SU-DHL-6 (cell line): ENCODE measurements around the gene ATP1B3.
"Not testable (repeated sequence)": the region's sequence is repeated elsewhere in the genome, so short reads cannot be mapped to it uniquely, and the experiment has no call there.

ENCODE experiments used
- H2AFZ ChIP-seq: fragments of 200-600 bp; sonication (generic); 2 replicates; pipeline ENCODE4 v1.6.1; 2014; ENCODE audit warnings: low read depth, mild to moderate bottlenecking, moderate library complexity, mixed read lengths, antibody characterized with exemption, low read length; ENCODE audit not compliant: severe bottlenecking
- H3F3A ChIP-seq: fragments of 200-600 bp; shearing (Covaris generic); 2 replicates; pipeline ENCODE4 v1.6.0; 2016; ENCODE audit warnings: antibody characterized with exemption, mild to moderate bottlenecking; ENCODE audit not compliant: insufficient read depth
- H3K27ac ChIP-seq: fragments of 200-600 bp; sonication (generic); 2 replicates; pipeline ENCODE4 v1.5.1; 2016; ENCODE audit warnings: low read depth, mild to moderate bottlenecking, low read length, moderate library complexity, mixed read lengths
- H3K27me3 ChIP-seq: fragments of 200-600 bp; sonication (generic), shearing (Covaris generic); 2 replicates; pipeline ENCODE4 v1.6.0; 2014; ENCODE audit warnings: mild to moderate bottlenecking, low read length
- H3K36me3 ChIP-seq: fragments of 200-600 bp; sonication (generic); 2 replicates; pipeline ENCODE4 v1.6.1; 2014; ENCODE audit warnings: mild to moderate bottlenecking, low read length, mixed read lengths
- H3K4me2 ChIP-seq: fragments of 300-600, 200-600 bp; shearing (Covaris generic), sonication (generic); 2 replicates; pipeline ENCODE4 v1.6.0; 2014; ENCODE audit warnings: low read length, low read depth, mild to moderate bottlenecking; ENCODE audit not compliant: poor library complexity, severe bottlenecking
- H3K4me3 ChIP-seq: fragments of 200-600 bp; sonication (generic); 2 replicates; pipeline ENCODE4 v1.5.1; 2014; ENCODE audit warnings: antibody characterized with exemption, low read length, mild to moderate bottlenecking, mixed read lengths; ENCODE audit not compliant: insufficient read depth, poor library complexity, severe bottlenecking
- H3K79me2 ChIP-seq: fragments of 200-600 bp; sonication (generic); 2 replicates; pipeline ENCODE4 v1.6.1; 2014; ENCODE audit warnings: mild to moderate bottlenecking, low read length, moderate library complexity; ENCODE audit not compliant: insufficient read depth
- H3K9ac ChIP-seq: fragments of 200-600 bp; sonication (generic); 2 replicates; pipeline ENCODE4 v1.7.0; 2014; ENCODE audit warnings: mild to moderate bottlenecking, low read length
- H3K9me2 ChIP-seq: fragments of 200-600 bp; sonication (generic); replicated peaks from 2 replicates; pipeline ENCODE4 v1.6.1; 2014; ENCODE audit warnings: low read length; ENCODE audit not compliant: insufficient read depth
- H3K9me3 ChIP-seq: fragments of 200-600 bp; sonication (generic); 2 replicates; pipeline ENCODE4 v1.6.1; 2014; ENCODE audit warnings: low read length, mixed read lengths; ENCODE audit not compliant: insufficient read depth
- H4K20me1 ChIP-seq: fragments of 200-600 bp; sonication (generic); 2 replicates; pipeline ENCODE4 v1.6.1; 2014; ENCODE audit warnings: low read depth, mild to moderate bottlenecking, antibody characterized with exemption, low read length, moderate library complexity, mixed read lengths
- CTCF ChIP-seq: fragments of 200-600 bp; sonication (generic); IDR thresholded peaks from one replicate; pipeline ENCODE4 v1.5.1; 2017; ENCODE audit warnings: antibody characterized with exemption, mild to moderate bottlenecking, low read length, moderate library complexity; ENCODE audit not compliant: insufficient read depth, poor library complexity, severe bottlenecking
- EZH2phosphoT487 ChIP-seq: fragments of 200-600 bp; sonication (generic), shearing (Covaris generic); conservative IDR thresholded peaks from 2 replicates; pipeline ENCODE4 v1.6.1; 2018; ENCODE audit warnings: mild to moderate bottlenecking, antibody characterized with exemption, low read length, moderate library complexity, mixed read lengths

The ATP1B3 gene

GRCh38 chr3:141844812-141845211 is 31.6 kb upstream of the ATP1B3 start:
- TF ChIP-seq CTCF, result no peak
- no peak for TF ChIP-seq EZH2phosphoT487
- H3K4me3 ChIP-seq, result no peak overlapping the region
- H3K9me2 ChIP-seq, result no peaks in the 10 kb centered on the region
- H3K9ac ChIP-seq, result no peak overlapping the region
- H2AFZ ChIP-seq, result no peak overlapping the region
- H3K27me3 ChIP-seq, result no peaks in the 10 kb centered on the region
- H3F3A ChIP-seq, result no peaks in the 10 kb centered on the region
- H3K79me2 ChIP-seq, result no peaks in the 10 kb centered on the region
- no peak overlapping the region for H3K4me2 ChIP-seq
- H3K9me3 ChIP-seq, result no peaks in the 10 kb centered on the region
- H3K27ac ChIP-seq, result no peak overlapping the region
- H4K20me1 ChIP-seq, result no peaks in the 10 kb centered on the region
- H3K36me3 ChIP-seq, result no peaks in the 10 kb centered on the region

DNA sequence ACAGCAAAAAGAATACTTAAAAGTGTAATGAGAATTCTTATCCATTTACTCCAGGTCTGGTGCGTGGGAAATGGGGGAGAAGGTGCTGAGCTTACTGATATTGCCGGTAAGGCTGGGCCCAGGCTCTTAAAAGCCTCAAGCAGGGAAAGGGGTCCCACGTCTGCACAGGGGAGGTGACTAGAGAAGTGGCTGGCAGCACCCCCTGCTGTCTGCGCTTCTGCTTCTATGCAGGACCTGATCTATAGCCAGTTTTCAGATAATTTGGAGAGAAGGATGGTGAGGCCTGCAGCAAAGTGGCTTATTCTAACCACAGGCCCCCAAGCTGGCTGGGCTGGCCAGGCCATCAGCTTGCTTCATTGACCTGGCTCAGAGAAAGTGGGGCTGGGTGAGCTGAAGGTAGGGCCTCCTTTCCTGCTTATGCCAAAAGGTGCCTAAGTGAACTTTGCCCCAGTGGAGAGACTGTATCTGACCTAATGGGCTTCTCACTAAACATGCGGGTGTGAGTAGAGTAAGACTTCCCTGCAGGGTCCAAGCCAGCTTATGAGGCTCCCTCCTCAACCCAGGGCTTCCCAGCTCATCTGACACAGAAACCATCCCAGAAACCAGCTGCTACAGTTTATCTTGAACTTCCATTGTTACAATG is 30.9 kb upstream of the ATP1B3 start:
- Histone ChIP-seq H3K4me3 (no peak overlapping the region), H4K20me1 (no peaks in the 10 kb centered on the region), H3F3A (no peaks in the 10 kb centered on the region), H3K27ac (no peak overlapping the region), H3K79me2 (no peaks in the 10 kb centered on the region), H3K9ac (no peak overlapping the region), H3K9me2 (no peaks in the 10 kb centered on the region), H3K27me3 (no peaks in the 10 kb centered on the region), H3K9me3 (no peaks in the 10 kb centered on the region), H3K36me3 (no peaks in the 10 kb centered on the region), H2AFZ (no peak overlapping the region), H3K4me2 (no peak overlapping the region)
- TF ChIP-seq EZH2phosphoT487 (no peak), CTCF (no peak)

DNA sequence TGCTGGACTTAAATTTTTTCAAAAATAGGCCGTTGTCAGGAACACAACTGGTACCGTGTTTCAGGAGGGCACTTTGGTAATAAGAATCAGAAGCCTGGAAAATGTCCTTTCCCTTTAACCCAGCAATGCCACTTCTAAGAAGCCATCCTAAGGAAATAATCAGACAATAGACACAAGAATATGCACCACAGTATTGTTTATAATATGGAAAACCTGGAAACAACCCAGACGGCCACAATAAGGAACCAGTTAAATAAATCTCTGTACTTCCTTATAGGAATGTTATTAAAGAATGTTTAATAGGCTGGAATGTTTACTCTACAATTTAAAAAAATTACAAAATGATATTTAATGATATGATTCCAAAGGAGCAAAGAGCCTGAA is 30.4 kb upstream of the ATP1B3 start:
- Histone ChIP-seq H3K27me3 (no peaks in the 10 kb centered on the region), H4K20me1 (no peaks in the 10 kb centered on the region), H3K27ac (no peak overlapping the region), H3K4me3 (no peak overlapping the region), H2AFZ (no peak overlapping the region), H3K9ac (no peak overlapping the region), H3K36me3 (no peaks in the 10 kb centered on the region), H3K9me3 (no peaks in the 10 kb centered on the region), H3K79me2 (no peaks in the 10 kb centered on the region), H3K4me2 (no peak overlapping the region), H3K9me2 (no peaks in the 10 kb centered on the region), H3F3A (no peaks in the 10 kb centered on the region)
- TF ChIP-seq EZH2phosphoT487 (no peak), CTCF (no peak)

GRCh38 chr3:141848159-141848748 is 28.2 kb upstream of the ATP1B3 start:
- H3F3A ChIP-seq, H3K79me2 ChIP-seq, H3K4me3 ChIP-seq, H3K27ac ChIP-seq, H3K4me2 ChIP-seq, H3K9me2 ChIP-seq, H3K27me3 ChIP-seq, H3K9ac ChIP-seq, H4K20me1 ChIP-seq, H3K36me3 ChIP-seq, H2AFZ ChIP-seq, H3K9me3 ChIP-seq: not testable (repeated sequence)
